Activated naive CD8-positive, alpha-beta T cell treated with anti-CD3 and anti-CD28 coated beads for 36 hours (primary cell): Measurements from ENCODE around the gene TAS2R16. TPM values are rescaled to one million over a fixed set of nuclear protein-coding genes. Genes with fewer than 3 reads are reported as not detected.

Experiments used
- total RNA-seq, 2 experiments: library from RNA; stranded (reverse); gene quantifications; one replicate each; pipeline ENCODE4 v1.2.3, GENCODE V29; 2021

Gene TAS2R16
- total RNA-seq, 2 experiments from 2014 or later: not detected

Other genes with a start within 250 kb of the TAS2R16 start
- gene CADPS2, start 109.2 kb downstream of the TAS2R16 start, total RNA-seq: not detected
- not detected for gene SLC13A1, start 204.3 kb upstream of the TAS2R16 start, total RNA-seq